Measurements from ENCODE around the gene ADGRA1.

GRCh38 chr10:133056001-133056400, 31.7 kb upstream of the ADGRA1 start:
- TF ChIP-seq CTCF (IDR thresholded peaks at IDR 0.05) (no peak), POLR2A (IDR thresholded peaks at IDR 0.05) (no peak)
